ENCODE measurements around the gene CDH12.

DNA sequence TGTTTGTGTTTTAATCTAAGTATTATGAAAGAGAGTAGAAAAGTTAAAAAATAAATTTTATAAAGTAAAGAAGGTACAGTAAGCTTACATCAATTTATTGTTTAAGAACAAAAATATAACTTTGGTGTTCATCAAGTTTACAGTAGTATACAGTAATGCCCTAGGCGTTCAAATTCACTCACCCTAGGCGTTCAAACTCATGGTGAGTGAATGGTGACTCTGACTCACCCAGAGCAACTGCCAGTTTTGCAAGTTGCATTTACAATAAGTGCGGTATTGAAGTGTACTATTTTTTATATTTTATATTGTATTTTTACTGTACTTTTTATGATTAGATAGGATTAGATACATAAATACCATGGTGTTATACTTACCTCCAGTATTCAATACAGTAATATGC lies 421.3 kb downstream of the CDH12 start:
- no peak for TF ChIP-seq FOXM1 (IDR thresholded peaks at IDR 0.05; ENCODE audit: borderline replicate concordance, low read depth)
- TF ChIP-seq EP300 (IDR thresholded peaks at IDR 0.05; ENCODE audit: borderline replicate concordance): no peak
- no peak for TF ChIP-seq MAX (IDR thresholded peaks at IDR 0.05)
- no peak for TF ChIP-seq YY1 (IDR thresholded peaks at IDR 0.05; ENCODE audit: low read depth)
- TF ChIP-seq TCF12 (IDR thresholded peaks at IDR 0.05; ENCODE audit: low read depth): no peak
- TF ChIP-seq CEBPB (IDR thresholded peaks at IDR 0.05): no peak
- no peak for TF ChIP-seq NFIC (IDR thresholded peaks at IDR 0.05)
- no peak for TF ChIP-seq TAF1 (IDR thresholded peaks at IDR 0.05; ENCODE audit: low read depth)
- TF ChIP-seq CREB1 (IDR thresholded peaks at IDR 0.05; ENCODE audit: low read depth): no peak
- TF ChIP-seq EGR1 (IDR thresholded peaks at IDR 0.05): no peak
- TF ChIP-seq, protein P1, sequence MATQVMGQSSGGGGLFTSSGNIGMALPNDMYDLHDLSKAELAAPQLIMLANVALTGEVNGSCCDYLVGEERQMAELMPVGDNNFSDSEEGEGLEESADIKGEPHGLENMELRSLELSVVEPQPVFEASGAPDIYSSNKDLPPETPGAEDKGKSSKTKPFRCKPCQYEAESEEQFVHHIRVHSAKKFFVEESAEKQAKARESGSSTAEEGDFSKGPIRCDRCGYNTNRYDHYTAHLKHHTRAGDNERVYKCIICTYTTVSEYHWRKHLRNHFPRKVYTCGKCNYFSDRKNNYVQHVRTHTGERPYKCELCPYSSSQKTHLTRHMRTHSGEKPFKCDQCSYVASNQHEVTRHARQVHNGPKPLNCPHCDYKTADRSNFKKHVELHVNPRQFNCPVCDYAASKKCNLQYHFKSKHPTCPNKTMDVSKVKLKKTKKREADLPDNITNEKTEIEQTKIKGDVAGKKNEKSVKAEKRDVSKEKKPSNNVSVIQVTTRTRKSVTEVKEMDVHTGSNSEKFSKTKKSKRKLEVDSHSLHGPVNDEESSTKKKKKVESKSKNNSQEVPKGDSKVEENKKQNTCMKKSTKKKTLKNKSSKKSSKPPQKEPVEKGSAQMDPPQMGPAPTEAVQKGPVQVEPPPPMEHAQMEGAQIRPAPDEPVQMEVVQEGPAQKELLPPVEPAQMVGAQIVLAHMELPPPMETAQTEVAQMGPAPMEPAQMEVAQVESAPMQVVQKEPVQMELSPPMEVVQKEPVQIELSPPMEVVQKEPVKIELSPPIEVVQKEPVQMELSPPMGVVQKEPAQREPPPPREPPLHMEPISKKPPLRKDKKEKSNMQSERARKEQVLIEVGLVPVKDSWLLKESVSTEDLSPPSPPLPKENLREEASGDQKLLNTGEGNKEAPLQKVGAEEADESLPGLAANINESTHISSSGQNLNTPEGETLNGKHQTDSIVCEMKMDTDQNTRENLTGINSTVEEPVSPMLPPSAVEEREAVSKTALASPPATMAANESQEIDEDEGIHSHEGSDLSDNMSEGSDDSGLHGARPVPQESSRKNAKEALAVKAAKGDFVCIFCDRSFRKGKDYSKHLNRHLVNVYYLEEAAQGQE (IDR thresholded peaks at IDR 0.05; ENCODE audit: low read depth): no peak
- TF ChIP-seq RAD21 (IDR thresholded peaks at IDR 0.05; ENCODE audit: low read depth): no peak
- TF ChIP-seq USF1 (IDR thresholded peaks at IDR 0.05): no peak
